Stimulated activated CD4-positive, alpha-beta T cell treated with anti-CD3 and anti-CD28 coated beads, Interleukin-15, amount 100 ng/mL, for 48 hours (primary cell): ENCODE data around the gene MORF4L1.

Source experiments
- DNase-seq, 2 donors: peaks; one replicate each; pipeline ENCODE4 v3.0.0-alpha.2; 2020; ENCODE audit warnings: low read depth in 2 of 2

MORF4L1 gene

DNA sequence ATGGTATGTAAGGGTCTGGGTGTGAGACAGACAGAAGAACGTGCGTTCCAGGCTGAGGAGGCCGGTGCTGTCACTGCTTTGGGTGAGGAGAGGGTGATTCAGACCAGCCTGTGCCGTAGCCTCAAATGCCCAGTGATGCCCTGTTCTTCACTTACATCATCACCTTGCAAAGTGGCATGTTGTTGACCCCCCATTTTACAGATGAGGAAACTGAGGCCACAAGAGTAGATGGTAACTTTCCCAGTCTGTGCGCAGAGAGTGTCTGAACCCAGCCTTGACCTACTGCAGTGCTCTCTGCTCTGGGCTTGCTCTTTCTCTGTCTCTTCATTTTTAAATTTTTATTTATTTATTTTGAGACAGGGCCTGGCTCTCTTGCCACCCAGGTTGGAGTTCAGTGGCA, 73.8 kb downstream of the MORF4L1 start:
- DNase-seq: no peak

DNA sequence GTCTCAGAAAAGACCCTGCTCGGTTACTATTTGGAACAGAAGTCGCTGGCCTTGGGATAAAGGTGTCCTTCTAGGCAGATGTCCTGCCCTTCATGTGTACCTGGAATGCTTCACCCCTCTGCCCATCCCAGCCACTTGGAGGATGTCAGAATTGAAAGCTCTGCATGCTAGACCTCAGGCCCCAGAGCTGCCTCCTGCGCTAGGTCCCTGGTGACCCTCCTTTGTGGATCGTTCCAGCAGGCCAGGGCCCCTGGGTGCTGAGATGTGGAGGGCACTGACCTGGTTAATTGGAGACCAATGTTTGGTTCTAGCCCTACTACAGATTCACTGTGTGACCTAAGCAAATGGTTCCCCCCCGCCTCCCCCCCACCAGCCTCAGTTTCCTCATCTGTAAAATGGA, 74.8 kb downstream of the MORF4L1 start:
- DNase-seq: no peak
